GM18519 (cell line): Measurements from ENCODE around the gene WDR11.
"Not testable (repeated sequence)": the region's sequence is repeated elsewhere in the genome, so short reads cannot be mapped to it uniquely, and the experiment has no call there.

Experiments used
- ATAC-seq: cut with Tn5 transposase; IDR thresholded peaks from one replicate; pipeline ENCODE4 v1.9.1; 2021; ENCODE audit warnings: mild to moderate bottlenecking, moderate library complexity; ENCODE audit not compliant: unreplicated experiment, low FRiP score

Gene WDR11

DNA sequence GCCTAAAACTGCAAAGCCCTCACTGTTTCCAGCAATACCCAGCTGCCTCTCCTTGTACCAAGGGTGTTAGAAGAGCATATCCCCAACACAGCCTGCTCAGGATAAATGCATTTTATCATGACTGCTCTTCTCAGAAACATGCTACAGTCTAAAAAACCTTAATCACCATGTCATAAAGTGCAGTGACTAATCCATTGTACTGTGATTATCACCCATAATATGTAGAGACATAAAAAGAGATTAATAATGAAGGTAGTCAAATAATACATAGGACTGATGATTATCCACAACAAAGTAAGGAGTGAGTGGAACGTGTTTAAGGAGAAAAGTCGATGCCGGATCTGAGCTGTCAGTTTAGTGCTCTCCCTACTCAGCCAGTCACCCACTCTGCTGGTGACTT, 12.2 kb upstream of the WDR11 start:
- no peak for ATAC-seq

DNA sequence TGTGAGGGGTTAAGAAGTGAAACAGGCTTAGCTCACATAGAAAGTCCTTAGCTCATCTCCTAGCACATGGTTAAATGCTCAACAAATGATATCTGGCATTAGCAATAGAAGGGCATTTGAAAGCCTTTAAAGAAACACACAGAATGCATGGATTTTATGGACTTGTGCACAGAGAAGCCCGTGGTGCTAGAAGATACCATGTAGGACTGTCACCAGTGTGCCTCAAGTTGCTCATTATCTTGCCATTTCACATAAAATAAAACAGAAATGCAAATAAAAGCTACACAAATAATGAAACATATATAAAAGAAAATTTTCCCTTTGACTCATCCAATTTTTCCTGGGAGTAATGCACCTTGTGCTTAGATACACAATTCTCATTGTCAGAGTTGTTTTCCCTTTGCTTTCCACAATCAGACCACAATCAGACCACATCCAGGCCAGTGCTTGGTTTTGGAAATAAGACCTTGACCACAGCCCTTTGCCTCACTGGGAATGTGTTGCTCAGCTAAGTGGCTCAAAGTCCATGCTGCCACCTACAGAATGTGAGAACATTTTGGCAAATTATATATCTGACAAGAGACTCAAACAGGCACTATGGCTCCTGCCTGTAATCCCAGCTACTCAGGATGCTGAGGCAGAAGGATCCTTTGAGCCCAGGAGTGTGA, 9.5 kb upstream of the WDR11 start:
- no peak for ATAC-seq

DNA sequence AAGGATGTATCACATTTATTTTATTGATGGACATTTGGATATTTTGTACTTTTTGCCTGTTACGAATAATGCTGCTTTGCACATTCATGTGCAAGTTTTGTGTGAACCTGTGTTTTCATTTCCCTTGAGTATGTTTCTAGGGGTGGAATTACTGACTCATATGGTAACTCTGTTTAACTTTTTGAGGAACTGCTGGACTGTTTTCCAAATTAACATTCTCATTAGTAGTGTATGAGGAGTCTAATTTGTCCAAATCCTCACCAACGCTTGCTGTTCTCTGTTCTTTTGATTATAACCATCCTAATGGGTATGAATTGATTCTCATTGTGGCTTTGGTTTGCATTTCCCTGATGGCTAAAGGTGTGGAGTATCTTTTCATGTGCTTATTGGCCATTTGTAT, 3.2 kb downstream of the WDR11 start:
- no peak for ATAC-seq

DNA sequence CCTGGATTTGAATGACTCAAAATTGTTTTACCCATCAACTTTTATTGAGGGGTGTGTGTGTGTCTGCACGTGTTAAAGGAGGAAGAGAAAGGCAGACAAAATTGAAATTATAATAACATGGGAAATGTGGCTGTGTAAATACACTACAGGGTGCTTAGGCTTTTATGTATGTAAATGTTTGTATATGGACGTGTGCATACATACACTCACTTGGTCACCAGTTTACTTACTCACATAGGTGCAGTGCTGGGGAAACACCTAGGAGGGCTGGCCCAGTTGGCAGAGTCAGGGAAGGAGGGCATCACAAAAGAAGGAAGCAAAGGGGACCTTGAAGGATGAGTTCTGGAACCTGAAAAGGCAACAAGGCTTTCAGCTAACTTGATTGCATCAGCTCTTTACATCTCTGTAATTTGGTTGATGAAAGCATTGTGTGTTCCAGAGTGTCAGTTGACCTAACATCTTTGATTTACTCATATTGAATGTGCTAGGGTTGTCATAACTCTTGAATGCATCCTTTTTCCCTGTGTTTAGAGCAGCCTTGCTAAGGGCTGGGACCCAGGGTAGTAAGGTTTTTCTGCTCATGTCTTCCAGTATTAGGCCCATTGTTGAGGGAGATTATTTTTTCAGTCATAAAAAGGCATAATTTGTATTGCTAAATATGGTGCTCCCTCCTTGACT, 10.2 kb downstream of the WDR11 start:
- ATAC-seq: no peak

DNA sequence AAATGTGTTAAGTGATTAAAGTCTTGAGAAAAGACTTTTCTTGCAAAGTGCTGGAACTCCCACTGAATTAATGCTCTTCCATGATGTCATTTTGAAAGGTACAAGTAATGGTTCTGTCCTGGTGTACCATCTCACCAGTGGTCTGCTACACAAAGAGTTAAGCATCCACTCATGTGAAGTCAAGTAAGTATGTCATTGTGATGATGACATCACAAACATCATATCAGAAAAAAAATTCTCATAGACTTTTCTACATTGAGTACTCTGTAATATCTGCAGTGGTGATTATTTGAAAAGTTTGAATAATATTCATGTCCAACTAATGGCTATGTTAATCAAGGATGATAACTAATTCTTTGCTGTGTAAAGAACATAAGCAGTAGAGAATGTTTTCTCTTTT, 22.6 kb downstream of the WDR11 start:
- no peak for ATAC-seq

DNA sequence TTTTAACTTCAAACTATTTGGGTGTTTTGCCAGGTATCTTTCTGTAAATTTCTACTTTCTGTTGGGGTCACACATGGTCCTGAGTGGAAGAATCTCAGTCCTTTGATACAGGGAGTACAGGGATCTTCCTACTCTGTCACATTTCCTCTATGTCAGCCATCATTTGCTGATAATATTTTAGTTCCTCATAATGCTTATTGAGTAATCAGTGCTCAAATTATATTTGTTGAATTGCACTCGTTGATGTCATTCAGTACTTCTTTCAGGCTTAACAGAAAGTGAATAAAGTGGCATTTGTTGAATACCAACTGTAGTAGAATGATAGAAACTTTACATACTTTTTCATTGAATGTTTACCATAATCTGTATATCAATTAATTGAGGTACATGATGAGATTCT, 31.9 kb downstream of the WDR11 start:
- no peak for ATAC-seq

DNA sequence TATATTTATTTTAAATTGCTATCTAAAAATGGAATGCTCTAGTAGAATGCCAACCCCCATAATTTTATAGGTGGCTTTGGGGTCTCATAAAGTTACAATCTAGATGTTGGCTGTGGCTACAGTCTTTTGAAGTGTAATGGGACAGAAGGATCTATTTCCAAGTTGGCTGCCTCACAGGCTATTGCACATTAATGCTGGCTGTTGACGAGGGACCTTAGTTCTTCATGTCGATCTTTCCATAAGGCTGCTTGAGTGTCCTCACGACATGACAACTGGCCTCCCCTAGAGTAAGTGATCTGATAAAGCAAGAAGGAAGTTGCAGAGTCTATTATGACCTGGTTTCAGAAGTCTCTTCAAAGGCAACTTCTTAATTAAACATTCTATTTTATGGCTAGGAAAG, 36.3 kb downstream of the WDR11 start:
- no peak for ATAC-seq

DNA sequence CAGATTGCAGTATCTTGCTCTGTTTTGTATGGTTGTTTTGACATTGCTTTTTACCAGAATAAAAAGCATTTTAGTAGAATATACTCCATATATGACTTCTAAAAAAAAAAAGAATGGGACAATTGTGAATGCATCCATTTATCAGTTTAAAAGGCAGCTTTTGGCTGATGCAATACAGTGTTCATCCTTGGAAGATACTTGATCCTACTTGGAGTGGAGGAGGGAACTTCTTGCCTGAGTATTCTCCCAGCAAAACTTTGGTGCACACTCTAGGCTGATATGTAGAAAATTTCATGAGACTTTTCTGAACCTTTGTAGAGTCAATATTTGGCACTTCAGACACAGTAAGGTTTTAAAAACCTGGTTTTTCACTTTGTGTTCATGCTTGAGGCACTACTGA, 40.2 kb downstream of the WDR11 start:
- no peak for ATAC-seq

DNA sequence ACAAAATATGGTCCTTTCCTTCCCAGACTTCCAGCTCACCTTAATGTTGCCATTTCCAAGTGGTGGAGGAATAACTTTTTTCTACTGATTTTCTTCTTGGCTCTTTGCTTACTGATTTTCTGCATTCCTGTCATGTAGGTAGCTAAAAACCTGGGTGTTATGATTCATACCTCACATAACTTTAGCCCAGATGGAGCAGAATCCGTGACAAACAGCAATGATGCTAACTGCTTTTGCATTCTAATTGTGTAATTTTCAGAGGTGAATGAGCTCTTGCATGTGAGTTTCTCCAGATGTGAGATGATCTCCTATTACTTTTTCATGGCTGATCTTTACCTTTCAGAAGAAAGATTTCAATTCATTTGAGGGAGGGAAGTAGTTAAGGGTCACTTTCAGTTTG, 43.4 kb downstream of the WDR11 start:
- ATAC-seq: no peak

DNA sequence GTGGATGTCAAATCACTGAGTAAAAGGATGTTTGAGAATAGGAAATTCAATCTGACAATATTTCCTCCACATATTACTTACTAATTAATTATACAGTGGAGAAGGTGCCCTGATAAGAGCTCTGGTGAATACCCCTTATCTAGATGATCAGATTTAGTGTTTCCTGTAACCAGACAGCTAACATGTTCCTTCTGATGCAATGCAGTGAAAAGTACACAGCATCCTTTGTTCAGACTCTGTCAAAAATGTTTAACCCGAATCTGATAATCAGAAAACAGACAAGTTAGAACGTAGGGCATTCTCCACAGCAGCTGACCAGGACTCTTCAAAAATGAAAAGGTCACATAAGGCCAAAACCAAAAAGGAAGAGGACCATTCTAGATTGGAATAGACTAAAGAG, 46.2 kb downstream of the WDR11 start:
- ATAC-seq: no peak

DNA sequence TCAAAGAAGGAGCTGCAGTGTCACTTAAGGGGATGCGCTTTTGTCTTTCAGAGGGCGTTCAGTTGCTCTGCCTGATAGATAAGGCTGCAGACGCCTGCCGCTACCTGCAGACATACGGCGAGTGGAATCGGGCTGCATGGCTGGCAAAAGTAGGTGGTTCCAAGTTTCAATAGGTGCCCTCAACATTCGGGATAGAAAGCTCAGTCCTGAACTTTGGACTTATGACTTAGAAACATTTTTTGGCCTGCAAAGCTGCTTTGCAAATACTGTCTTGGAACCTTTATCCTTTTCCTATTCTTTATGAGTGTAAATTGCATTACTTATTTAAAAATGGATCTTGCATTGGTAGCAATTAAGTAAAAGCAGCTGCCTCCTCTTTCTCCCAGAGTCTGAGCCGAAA, 54.1 kb downstream of the WDR11 start:
- ATAC-seq: no peak

DNA sequence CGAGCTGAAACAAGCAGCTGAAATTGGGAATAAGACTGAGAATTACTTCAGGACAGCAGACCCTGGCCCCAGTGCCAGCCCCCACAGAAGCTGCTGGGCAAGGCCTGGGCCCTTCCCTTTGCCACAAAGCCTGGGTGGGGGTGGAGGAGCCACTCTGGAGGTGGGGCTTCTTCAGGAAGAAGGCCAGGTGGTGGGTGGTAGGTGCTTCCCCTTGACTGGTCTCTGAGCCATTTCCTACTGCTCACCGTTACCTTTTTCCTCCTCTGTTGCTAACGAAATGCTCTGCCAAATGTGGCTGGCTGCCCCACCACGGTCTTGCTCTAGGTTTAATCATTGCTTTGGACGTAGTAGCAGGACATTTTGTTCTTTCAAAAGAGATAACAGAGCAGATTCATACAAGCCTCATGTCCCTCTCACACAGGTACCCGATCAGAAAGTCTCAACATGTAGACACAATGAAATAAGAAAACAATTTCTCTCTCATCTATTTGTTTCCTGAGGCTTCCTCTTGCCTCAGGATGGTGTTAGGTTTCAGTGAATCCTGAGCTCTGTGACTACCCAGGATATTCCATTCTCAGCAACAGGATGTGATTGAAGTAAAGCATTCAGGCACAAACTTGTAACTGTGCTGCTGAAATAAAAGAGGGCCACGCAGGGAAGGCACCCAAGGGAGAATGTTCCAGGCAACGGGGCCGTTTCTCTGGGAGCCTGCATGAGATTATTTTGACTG, 66.5 kb downstream of the WDR11 start:
- no peak for ATAC-seq

DNA sequence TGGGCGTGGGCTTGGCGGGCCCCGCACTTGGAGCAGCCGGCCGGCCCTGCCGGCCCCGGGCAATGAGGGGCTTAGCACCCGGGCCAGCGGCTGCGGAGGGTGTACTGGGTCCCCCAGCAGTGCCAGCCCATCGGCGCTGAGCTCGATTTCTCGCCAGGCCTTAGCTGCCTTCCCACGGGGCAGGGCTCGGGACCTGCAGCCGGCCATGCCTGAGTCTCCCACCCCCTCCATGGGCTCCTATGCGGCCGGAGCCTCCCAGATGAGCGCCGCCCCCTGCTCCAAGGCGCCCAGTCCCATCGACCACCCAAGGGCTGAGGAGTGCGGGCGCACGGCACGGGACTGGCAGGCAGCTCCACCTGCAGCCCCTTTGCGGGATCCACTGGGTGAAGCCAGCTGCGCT, 72.7 kb downstream of the WDR11 start:
- not testable (repeated sequence) for ATAC-seq

DNA sequence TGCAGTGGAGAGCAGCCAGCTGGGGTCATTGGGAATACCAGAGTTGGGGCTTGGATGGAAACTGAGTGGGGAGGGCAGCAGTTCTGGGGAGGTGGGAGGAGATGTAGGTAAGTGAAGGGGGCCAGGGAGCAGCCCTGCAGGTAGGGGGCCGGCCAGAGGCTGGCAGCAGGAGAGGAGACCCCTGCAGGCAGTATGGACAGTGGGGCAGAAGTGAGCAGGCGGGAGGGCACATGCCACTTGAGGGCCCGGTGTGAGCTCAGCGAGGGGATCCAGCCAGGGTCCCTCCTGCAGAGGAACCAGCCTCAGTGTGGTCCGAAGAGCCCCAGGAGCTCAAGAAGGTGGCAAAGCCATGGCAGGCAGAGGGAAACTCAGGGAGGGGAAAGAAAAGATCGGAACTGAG, 75.4 kb downstream of the WDR11 start:
- ATAC-seq: no peak

DNA sequence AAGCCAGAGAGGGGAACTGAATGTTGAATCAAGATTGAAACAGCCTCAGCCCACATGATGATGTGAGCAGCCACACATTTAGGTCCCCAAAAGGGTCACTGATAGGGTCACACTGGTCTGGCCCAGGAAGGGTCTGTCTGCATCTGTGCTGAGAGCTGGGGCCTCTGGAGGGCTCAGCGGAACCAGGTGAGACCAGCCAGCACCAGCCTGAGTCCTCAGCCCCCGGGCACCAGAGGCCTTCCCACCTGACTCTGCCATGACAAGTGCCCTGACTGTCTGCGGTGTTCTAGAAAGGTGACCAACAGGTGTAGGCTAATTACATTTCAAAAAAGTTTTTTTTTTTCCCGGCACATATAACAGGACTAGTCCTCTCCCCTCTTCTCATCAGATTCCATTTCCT, 76.2 kb downstream of the WDR11 start:
- no peak for ATAC-seq

DNA sequence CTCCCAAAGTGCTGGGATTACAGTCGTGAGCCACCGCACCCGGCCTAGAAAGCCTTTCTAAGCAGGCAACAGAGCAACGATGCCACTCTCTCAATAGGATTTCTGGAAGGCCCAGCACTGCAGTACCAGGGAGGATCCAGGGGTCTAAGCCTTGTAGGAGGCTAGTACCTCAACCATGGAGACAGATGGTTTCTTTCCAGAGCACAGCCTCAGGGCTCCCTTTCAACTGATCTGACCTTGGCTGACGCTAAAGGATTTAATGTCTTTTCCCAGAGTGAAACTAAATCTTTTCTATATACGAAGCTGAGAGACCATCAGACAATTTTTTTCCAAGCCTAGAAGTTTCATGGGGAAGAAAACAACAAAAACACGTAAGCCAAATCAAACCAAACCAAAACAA, 78.0 kb downstream of the WDR11 start:
- ATAC-seq: no peak

DNA sequence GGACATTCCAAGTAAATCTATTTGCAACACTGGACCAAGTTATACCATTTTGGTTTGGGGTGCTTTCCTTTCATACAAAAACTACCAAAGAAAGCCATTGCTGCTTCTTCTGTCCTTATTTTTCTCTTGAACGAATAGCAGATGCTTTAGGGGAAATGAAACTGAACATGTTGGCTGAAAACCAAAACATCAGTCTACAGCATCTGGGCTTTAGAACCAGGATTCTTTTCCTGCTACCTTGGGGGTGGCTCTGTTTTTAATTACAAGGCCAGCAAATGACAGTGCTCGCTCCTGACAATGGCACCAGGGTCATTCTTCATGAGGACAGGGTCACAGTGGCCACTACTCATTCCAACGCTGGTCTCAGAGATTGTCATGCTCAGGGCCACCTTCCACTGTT, 80.3 kb downstream of the WDR11 start:
- no peak for ATAC-seq

DNA sequence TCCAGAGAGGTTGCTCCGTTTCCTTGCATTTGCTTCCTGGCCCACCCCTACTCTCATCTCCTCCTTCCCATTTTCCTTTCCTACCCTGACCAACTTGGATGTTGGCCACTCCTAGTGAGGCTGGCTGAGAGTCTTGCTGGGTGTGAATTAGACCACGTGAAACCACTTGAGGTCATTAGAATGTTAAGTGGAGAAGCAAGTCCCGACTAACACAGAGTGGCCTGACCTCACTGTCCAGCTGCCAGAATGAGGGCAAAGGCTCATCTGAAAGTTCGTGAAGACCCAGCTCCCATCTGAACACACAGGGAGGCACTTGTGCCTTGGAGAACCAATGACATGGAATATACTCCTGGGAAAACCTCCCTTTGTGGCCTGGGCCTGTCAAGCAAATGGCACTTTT, 80.8 kb downstream of the WDR11 start:
- no peak for ATAC-seq

DNA sequence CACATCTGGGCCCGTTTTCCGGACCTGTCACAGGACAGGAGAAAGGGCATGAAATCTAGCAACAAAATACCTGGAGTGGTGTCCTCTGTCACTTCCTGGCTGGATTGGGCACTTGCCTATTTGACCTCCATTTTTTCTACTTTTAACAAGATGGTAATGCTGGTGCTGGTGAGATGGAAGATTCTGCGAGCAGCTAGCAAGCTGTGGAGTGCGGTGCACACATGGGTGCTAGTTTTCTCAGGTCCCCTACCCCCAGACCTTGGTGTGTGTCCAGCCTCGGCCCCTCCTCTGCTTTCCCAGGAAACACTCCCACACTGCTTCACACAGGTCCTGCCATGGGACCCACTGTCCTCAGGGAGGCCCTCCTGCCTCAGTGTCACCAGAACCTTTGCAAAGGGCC, 87.7 kb downstream of the WDR11 start:
- no peak for ATAC-seq

DNA sequence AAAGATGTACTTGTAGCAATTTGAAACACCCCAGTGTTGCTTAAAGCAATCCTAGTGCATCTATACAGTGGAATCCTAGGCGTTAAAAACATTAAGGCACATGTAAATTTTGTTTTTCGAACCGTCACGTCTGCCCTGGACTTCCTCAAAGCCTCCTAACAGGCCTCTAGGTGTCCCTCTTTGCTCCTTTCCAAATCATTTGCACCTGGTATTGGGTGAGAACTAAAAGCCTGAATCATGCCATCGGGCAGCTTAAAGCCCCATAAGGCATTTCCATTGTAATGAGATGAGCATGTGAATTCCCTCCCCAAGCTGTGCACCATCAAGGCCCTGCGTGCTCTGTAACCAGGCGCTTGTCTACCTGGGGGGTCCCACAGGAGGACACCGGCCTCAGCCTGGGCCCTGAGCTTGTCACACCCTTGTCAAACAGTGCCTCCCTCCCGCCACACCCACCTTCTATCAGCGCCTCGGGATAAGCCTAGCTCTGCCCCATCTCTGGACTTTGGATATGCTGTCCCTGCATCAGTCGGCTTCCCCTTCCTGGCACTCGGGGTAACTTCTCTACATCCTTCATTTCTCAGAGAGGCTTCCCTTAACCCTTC, 89.2 kb downstream of the WDR11 start:
- no peak for ATAC-seq

DNA sequence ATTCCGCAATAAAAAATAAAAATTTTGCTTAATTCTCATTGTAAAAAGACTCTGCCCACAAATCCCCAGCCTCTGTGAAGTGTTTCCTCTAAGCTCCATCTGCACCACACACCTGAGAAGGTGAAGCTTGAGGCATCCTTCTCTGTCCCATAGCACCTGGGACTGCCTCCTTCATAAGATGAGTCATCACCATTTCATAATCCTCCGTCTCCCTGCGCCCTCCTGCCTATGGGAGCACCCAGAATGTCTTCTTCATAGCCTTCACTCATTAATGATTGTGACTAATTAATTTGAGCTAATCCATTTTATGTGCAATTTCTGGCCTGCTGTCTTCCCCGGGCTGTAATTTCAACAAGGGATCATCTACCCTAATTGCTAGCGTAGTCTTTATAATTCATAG, 90.3 kb downstream of the WDR11 start:
- no peak for ATAC-seq
